ENCODE results near the gene STAT5B.
"Not testable (repeated sequence)": the region's sequence is repeated elsewhere in the genome, so short reads cannot be mapped to it uniquely, and the experiment has no call there.

STAT5B gene

DNA sequence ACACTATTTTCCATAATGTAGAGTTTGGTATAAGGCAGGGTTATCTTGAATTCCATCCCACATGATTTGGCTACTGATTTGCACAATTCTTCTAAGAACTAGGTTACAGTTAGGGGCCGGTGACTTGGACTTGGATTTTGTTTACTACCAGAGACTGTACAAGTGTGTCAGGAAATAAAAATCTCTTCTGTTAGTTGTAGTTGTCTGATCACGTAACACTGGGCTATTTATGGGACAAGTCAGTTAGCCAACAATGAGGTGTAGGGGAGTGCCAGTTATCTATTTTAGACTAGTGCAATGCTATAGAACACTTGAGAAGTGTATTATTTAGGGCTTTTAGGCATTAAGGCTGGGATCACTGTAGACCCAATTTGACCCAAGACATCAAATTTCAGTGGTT is 42.2 kb downstream of the STAT5B start:
- DNase-seq (ENCODE audit: low read depth, low spot score): no peak

DNA sequence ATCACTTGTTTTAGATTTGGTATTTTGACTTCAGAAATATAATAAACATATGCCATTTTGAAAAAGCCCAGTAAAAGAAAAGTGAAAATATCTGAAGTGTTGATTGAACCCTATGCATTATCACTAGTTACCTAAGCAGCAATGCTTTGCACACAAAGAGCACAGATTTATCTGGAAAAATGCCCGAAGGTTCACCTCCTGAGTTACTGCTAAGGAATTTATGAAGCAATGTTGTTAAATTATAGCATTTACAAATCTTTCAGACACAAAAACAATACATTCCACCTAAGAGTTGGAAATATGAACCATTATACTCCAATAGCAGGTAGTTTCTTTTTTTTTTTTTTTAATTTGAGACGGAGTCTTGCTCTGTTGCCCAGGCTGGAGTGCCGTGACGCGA is 43.0 kb downstream of the STAT5B start:
- DNase-seq (ENCODE audit: low read depth, low spot score): no peak

DNA sequence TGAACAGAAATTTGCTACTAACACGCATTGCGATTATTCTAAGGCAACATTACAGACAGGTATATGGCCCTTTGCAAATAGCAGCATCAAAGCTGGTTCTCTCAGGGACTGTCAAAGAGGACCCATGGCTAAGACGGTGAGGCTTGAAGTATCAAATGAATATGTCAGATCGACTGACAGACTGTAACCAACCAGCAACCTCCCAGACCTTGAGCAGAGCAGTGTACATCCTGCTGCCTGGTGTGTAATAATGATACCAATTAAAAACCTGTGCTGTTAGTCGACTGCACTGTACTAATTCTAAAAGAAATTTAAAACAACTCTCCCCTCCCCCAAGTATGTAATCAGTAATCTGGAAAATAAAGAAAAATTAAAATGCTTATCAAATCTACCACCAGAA is 46.0 kb downstream of the STAT5B start:
- no peak for DNase-seq (ENCODE audit: low read depth, low spot score)

DNA sequence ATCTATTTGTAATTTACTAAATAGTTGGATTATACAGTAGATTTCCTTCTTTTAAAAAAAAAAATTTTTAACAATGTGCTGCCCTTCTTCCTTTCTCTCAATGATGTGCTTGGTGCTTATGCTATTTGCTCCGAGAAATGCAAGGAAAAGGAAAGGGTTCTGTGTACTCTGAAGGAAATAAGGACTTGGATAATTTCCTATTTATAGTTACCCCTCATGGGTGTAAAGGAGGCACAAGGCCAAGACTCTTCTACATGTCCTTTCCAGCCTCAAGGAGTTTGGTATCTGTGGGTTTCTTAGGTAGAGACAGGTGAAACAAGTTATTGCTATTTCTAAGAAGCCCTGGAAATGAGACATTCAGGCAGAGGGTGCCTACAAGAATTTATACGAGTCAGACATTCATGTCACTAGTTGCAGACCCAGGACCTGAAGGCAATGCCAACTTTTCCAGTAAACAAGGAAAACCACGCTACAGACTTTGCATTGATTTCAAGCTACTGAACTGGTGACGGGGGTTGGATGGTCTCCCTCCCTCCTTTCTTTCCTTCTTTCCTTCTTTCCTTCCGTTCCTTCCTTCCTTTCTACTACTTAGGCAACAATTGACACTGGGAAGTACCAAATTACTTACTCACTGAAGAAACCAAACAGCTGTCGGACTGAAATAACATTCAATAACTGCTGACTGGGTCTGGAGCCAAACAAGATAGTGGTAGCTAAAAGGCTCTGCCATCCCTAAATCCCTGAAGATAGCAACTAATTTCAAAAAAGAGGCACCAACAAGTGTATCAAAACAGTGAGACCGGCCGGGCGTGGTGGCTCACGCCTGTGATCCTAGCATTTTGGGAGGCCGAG is 48.1 kb downstream of the STAT5B start:
- no peak for DNase-seq (ENCODE audit: low read depth, low spot score)

DNA sequence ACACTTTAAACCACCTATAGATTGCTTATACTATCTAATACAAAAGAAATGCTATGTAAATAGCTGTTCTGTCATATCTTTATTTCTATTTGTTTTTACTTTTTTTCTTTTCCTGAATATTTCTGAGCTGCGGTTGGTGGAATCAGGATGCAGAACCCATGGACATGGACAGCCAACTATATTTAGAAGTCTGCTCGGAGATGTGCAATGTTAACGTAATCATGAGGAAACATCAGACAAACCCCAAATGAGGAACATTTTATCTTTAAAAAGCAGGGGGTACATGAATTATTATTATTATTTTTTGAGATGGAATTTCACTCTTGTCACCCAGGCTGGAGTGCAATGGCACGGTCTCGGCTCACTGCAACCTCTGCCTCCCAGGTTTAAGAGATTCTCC is 50.5 kb downstream of the STAT5B start:
- DNase-seq (ENCODE audit: low read depth, low spot score): no peak

DNA sequence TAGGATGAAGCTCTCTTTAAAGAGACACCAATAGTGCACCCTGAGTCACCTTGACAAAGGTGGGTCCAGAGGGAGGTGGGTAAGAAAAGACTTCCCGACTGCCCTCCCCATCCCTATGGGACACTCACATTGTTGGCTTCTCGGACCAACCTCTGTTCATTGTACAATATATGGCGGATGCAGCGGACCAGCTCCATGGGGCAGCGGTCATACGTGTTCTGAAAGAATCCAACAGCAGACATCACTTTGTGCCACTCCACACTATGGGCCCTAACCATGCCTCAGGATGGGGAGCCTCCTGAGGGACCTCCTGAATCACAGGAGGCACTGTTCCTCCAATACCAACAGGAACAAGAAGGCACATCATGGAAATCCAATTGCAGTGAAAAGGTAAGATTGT is 51.5 kb downstream of the STAT5B start:
- no peak for DNase-seq (ENCODE audit: low read depth, low spot score)

DNA sequence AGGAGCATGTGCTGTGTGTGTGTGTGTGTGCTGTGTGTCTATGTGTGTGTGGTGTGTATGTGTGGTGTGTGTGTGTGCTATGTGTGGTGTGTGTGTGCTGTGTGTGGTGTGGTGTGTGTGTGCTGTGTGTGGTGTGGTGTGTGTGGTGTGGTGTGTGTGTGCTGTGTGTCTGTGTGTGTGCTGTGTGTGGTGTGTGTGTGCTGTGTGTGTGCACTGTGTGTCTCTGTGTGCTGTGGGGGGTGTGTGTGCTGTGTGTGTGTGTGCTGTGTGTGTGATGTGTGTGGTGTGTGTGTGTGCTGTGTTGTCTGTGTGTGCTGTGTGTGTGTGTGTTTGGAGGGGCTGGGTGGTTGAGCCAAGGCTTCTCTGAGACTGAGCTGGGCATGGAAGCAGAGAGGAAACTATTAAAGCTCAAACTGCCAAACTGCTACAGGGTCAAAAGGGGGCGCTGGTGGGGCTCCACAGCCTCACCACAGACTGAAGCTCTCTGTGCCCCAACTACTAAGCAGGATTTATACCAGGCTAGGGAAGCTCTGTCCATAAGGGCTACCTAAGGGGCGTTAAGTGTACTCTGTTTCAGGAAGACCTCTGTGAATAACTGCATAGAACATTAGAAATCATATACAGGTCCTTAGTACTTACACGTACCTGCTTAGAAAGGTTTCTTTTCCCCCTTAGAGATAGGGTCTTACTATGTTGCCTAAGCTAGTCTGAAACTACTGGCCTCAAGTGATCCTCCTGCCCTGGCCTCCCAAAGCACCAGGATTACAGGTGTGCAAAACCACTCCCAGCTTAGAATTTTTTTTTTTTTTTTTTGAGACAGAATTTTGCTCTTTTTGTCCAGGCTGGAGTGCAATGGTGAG is 54.1 kb downstream of the STAT5B start:
- DNase-seq (ENCODE audit: low read depth, low spot score): no peak

DNA sequence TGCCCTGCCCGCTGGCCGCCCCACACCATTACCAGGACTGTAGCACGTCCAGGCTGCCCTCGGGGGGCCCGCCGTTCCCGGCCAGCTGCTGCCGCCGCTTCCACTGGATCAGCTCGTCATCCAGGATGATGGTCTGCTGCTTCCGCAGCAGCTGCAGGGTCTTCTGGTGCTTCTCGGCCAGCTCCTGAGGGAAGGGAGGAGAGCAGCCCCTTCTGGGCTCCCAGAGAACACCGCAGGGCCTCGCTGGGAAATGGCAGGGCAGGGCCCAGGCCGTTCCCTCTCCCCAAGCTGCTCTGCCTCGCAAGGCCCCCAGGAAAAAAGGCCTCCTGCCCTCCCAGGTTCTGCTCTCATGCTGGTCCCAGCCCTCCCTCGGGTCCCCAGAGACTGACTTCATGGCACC is 56.9 kb downstream of the STAT5B start:
- DNase-seq (ENCODE audit: low read depth, low spot score): not testable (repeated sequence)

DNA sequence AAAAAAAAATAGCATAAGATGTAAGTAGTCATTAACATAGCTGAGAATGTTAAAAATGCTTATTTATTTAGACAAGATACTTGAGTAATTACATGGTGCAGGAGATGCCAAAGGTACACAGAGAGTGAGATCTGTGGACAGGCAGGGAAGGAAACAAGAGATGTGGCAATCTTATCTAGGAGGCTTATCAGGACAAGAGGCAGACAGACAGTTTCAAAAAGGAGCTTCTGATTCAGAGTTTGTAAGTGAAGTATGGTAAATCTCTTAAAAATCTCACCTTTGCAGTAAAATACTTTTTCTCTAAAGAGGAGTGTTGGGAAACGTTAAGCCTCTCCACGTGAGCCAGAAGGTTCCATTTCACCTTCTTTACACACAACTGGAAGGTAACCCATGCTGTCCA is 62.0 kb downstream of the STAT5B start:
- DNase-seq (ENCODE audit: low read depth, low spot score): no peak

DNA sequence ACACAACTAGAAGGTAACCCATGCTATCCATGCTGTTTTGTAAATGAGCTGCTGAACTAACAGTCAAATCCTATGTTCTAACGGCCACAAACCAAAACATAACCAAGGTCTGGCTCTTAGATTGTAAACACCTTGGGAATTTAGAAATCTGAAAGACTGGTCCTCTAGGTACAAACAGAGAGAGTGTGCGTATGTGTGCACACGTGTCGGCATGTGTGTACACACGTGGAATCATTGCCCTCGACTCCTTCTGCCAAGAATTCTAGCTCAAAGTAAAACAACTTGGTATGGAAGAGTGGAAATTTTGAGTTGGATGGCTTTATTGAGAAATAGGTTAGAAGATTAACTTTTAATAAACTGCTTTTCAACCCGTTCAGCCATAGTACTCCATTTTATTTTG is 63.8 kb downstream of the STAT5B start:
- no peak for DNase-seq (ENCODE audit: low read depth, low spot score)

DNA sequence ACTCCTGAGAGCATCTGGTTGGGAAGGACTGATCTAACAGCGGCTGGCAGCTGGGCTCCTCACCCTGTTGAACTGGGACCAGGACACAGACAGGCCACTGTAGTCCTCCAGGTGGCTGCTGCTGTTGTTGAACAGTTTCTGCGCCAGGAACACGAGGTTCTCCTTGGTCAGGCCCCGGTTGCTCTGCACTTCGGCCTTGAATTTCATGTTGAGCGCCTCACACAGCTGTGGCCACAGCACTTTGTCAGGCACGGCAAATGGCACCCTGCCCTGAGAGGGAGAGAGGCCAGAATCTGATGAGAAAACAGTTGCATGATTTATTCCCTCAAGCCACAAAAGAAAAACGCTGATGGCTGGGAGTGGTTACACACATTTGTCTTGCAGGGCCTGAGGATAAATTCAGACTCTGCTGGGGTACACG is 64.3 kb downstream of the STAT5B start:
- not testable (repeated sequence) for DNase-seq (ENCODE audit: low read depth, low spot score)

DNA sequence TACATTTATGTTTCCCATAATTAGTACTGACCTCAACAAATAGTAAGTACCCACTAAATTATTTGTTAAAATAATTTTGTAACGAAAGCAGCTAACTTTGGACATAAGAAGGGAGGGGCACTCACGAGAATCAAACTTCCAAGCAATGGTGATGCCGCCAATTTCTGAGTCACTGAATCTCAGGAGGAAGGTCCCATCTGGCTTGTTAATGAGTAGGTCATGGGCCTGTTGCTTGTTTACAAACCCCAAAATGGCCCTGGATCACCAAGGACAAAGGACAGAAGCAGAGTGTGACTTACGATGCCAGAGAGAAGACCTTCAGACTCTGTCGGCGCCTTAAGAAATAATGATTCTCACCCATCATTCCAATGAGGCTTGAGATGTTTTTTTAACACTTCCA is 66.1 kb downstream of the STAT5B start:
- DNase-seq (ENCODE audit: low read depth, low spot score): no peak

DNA sequence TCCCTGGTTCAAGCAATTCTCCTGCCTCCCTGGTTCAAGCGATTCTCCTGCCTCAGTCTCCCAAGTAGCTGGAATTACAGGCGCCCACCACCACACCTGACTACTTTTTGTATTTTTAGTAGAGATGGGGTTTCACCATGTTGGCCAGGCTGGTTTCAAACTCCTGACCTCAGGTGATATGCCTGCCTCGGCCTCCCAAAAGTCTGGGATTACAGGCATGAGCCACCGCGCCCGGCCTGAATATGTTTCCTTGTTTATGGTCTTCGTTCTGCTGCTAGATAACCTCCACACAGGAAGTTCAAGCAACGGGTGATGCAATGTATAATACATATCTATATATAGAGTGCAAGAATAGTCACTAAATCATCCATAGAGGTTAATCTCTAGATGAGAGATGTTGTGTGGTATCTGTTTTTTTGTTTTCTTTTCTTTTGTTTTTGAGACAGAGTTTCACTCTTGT is 70.0 kb downstream of the STAT5B start:
- DNase-seq (ENCODE audit: low read depth, low spot score): not testable (repeated sequence)

DNA sequence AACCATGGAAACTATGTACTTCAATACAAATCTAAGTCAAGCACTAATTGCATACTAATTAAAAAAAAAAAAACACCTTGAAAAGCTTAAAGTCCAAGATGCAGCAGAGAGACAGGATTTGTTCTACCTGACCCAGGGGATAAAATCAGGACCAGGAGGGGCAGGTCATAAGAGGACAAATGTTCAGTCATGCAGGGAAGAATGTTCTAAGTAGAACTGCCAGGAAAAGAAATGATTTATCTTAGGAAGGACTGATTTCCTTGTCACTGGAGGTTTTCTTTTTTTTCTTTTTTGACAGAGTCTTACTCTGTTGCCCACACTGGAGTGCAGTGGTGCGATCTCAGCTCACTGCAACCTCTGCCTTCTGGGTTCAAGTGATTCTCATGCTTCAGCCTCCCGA is 72.8 kb downstream of the STAT5B start:
- no peak for DNase-seq (ENCODE audit: low read depth, low spot score)

DNA sequence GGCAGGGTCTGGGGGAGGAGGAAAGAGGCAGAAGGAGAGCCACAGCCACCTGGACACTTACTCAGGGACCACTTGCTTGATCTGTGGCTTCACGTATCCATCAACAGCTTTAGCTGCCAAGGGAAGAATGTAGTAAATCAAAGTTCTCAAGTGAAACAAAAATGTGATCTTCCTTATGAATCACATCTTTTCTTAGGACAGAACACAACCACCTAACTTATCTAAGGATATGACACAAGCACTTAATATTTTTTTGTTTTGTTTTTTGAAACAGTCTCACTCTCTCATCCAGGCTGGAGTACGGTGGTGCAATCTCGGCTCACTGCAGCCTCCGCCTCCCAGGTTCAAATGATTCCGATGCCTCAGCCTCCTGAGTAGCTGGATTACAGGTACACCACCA is 73.5 kb downstream of the STAT5B start:
- no peak for DNase-seq (ENCODE audit: low read depth, low spot score)

DNA sequence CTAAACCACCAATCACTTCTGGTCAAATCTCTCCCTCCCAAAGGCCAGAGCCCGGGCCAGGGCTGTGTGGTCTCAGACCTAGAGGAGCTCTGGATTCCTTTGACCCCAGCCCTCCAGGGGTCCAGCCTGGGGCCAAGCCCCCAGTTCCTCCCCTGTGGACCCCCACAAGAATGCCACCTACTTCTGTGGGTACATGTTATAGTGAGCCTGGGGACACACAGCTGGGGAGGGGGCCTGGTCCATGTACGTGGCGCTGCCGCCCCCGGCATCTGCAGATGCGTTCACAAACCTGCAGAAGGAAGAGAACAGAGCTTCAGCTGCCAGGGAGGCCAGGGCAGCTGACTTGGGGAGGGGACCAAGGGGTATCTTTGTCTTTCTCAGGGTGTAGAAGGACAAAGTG is 74.0 kb downstream of the STAT5B start:
- no peak for DNase-seq (ENCODE audit: low read depth, low spot score)

DNA sequence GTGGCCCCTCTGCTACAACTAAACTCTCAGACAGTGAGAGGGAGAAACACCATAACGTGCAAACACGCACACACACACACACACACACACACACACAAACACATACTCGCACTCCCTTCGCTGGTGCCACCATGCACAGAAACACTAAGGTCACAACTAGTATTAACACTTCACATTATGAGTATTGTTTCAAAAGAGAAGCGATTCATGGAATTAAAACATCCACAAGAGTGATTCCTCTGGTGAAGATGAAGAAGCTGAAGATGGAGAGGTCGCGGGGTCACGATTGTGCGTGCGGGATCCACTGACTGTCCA is 74.8 kb downstream of the STAT5B start:
- no peak for DNase-seq (ENCODE audit: low read depth, low spot score)

DNA sequence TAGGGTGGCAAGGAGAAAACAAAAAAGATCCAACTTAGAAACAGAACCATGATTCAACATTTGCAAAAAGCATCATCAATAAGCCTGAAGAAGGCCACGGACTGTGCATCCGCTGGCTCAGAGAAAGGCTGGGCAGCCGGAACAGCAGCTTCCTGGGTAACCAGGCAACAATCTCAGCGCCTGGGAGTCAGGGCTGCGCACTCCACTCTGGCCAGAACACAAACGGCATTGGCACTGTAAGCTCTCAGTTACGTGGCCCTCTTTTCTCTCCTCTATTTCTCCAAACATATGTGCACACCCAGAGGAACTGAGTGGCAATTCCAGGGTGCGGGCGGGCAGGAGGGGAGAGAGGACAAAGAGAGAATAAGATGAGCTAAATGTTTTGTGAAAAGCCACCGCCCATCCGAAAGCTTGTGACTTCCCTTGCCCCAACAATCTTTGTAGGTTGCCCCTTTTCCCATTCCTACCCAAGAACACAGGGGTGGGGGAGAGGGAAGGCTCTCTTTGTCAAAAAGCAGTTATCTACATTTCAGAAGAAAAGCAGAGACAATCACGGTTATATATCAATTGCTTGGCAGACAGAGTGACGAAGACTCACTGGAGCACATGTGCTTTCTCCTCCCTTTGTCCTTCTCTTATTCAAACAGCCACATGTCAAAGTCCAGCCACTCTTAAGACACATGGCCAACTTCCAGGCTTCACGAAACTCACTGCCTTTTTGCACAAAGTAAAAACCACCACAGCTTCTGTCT is 75.3 kb downstream of the STAT5B start:
- DNase-seq (ENCODE audit: low read depth, low spot score): no peak

DNA sequence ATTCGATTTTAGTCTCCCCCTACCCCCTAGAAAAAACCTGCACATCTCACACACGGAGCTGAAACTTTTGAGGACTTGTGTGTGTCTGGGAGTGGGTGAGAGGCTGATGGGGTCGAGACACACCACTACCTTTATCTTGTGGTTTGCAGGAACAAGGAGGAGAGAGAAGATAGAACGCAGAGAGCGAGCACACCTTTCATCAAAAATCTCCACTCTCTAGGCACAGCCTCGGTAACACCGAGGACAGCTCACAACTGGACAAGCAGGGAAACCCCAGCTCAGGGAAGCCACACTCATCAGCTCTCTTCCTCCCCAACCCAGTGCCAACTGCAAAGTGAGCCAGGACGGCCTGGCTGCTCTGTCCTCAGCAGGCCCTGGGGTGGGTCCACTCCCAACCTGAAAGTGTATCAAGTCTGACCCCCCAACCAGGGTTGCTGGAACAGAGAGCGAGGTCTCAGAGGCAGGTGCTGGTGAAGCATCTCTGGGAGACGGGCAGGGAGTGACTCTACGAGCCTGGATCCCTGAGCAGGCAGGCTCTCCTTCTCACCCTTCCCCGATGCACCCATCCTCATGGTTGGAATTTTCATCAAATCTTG is 76.7 kb downstream of the STAT5B start:
- no peak for DNase-seq (ENCODE audit: low read depth, low spot score)

DNA sequence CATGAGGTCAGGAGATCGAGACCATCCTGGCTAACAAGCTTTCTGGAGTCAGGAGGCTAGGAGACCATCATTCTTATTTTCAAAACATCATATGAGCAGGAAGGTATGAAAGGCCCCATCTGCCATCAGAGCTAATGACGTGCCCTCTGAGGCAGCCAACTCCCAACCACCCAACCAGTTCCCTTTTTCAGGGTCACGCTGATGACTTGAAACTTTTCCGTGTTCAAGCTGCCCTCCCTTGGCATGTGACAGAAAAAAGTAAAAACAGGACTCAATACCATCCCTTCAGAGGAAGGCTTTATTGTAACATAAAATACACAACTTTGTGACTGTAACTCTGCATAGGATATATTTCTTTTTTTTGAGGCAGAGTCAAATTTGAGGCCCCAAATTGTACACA is 77.3 kb downstream of the STAT5B start:
- DNase-seq (ENCODE audit: low read depth, low spot score): no peak

DNA sequence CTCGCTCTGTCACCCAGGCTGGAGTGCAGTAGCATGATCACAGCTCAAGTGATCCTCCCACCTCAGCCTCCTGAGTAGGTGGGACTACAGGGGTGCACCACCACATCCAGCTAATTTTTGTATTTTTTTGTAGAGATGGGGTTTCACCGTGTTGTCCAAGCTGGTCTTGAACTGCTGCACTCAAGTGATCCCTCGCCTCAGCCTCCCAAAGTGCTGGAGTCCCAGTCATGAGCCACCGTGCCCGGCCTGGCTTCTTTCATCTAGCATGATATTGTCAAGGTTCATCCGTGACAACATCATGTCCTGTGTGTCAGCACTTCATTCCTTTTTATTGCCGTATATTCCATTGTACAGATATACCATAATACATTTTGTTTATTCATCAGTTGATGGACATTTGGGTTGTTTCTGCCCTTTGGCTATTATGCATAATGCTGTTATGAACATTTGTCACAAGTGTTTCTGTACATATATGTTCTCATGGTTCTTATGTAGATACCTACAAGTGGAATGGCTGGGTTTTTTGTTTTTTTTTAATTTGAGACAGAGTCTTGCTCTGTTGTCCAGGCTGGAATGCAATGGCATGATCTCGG is 78.5 kb downstream of the STAT5B start:
- no peak for DNase-seq (ENCODE audit: low read depth, low spot score)
